ENCODE measurements around the gene RAB11A. TPM values are rescaled to one million over a fixed set of nuclear protein-coding genes. Genes with fewer than 3 reads are reported as not detected.

Gene RAB11A
- total and polyA plus RNA-seq, 9 of the 15 experiments (the other 6 are each of a cell fraction or from before 2014, with no cell fraction given): 129 to 369 (median 245) TPM

DNA sequence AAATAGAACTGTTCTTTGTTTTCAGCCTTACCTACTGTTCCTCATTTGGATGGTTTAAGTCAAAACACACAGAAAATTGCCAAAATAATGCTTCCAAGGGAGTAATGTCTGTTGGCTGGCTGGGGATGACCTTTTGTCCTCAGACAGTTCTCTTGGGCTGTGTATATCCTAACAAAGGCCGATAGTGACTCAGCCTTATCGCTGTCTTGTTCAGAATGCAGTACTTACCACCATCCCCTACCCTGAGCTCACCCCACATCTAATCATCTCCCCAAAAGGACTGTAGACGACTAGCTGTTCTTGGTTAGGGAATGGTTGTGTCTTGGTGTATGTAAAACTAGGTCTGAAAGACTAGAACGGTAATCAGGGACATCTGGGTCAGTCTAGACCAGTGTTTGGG lies 35.0 kb downstream of the RAB11A start (continued):
- TF ChIP-seq SAFB (IDR thresholded peaks at IDR 0.05; ENCODE audit: borderline replicate concordance, low read depth, low read length): no peak
- peak; percentile 69; the same call in 1 of the 2 replicates for TF ChIP-seq MAFG (tag; conservative IDR thresholded peaks at IDR 0.05)
- TF ChIP-seq, protein P1, sequence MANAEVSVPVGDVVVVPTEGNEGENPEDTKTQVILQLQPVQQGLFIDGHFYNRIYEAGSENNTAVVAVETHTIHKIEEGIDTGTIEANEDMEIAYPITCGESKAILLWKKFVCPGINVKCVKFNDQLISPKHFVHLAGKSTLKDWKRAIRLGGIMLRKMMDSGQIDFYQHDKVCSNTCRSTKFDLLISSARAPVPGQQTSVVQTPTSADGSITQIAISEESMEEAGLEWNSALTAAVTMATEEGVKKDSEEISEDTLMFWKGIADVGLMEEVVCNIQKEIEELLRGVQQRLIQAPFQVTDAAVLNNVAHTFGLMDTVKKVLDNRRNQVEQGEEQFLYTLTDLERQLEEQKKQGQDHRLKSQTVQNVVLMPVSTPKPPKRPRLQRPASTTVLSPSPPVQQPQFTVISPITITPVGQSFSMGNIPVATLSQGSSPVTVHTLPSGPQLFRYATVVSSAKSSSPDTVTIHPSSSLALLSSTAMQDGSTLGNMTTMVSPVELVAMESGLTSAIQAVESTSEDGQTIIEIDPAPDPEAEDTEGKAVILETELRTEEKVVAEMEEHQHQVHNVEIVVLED (CRISPR knock-in tag; IDR thresholded peaks at IDR 0.05): no peak
- TF ChIP-seq, protein P2, sequence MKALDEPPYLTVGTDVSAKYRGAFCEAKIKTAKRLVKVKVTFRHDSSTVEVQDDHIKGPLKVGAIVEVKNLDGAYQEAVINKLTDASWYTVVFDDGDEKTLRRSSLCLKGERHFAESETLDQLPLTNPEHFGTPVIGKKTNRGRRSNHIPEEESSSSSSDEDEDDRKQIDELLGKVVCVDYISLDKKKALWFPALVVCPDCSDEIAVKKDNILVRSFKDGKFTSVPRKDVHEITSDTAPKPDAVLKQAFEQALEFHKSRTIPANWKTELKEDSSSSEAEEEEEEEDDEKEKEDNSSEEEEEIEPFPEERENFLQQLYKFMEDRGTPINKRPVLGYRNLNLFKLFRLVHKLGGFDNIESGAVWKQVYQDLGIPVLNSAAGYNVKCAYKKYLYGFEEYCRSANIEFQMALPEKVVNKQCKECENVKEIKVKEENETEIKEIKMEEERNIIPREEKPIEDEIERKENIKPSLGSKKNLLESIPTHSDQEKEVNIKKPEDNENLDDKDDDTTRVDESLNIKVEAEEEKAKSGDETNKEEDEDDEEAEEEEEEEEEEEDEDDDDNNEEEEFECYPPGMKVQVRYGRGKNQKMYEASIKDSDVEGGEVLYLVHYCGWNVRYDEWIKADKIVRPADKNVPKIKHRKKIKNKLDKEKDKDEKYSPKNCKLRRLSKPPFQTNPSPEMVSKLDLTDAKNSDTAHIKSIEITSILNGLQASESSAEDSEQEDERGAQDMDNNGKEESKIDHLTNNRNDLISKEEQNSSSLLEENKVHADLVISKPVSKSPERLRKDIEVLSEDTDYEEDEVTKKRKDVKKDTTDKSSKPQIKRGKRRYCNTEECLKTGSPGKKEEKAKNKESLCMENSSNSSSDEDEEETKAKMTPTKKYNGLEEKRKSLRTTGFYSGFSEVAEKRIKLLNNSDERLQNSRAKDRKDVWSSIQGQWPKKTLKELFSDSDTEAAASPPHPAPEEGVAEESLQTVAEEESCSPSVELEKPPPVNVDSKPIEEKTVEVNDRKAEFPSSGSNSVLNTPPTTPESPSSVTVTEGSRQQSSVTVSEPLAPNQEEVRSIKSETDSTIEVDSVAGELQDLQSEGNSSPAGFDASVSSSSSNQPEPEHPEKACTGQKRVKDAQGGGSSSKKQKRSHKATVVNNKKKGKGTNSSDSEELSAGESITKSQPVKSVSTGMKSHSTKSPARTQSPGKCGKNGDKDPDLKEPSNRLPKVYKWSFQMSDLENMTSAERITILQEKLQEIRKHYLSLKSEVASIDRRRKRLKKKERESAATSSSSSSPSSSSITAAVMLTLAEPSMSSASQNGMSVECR (CRISPR knock-in tag; IDR thresholded peaks at IDR 0.05): no peak
- no peak for TF ChIP-seq TEAD4 (IDR thresholded peaks at IDR 0.05; ENCODE audit: low read length)
- TF ChIP-seq TEAD4 (CRISPR knock-in tag; IDR thresholded peaks at IDR 0.05; ENCODE audit: borderline replicate concordance): no peak
- TF ChIP-seq SMARCA4 (IDR thresholded peaks at IDR 0.05): peak; percentile 44; the same call in 1 of the 2 replicates
- peak in 1 of 2 experiments; percentile 40; a peak in 2 of 4 replicates for TF ChIP-seq KDM1A (IDR thresholded peaks at IDR 0.05)
- TF ChIP-seq MAFF (IDR thresholded peaks at IDR 0.05; ENCODE audit: low read length): peak; percentile 42; the same call in 1 of the 2 replicates
- TF ChIP-seq, protein P3, sequence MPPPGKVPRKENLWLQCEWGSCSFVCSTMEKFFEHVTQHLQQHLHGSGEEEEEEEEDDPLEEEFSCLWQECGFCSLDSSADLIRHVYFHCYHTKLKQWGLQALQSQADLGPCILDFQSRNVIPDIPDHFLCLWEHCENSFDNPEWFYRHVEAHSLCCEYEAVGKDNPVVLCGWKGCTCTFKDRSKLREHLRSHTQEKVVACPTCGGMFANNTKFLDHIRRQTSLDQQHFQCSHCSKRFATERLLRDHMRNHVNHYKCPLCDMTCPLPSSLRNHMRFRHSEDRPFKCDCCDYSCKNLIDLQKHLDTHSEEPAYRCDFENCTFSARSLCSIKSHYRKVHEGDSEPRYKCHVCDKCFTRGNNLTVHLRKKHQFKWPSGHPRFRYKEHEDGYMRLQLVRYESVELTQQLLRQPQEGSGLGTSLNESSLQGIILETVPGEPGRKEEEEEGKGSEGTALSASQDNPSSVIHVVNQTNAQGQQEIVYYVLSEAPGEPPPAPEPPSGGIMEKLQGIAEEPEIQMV (tag; conservative IDR thresholded peaks at IDR 0.05; ENCODE audit: low read depth): no peak
- no peak for TF ChIP-seq SMC3 (conservative IDR thresholded peaks at IDR 0.05; ENCODE audit: insufficient read depth, low read depth, low read length)
- TF ChIP-seq POLR2G (IDR thresholded peaks at IDR 0.05; ENCODE audit: low read depth, low read length): no peak
- TF ChIP-seq, protein P4, sequence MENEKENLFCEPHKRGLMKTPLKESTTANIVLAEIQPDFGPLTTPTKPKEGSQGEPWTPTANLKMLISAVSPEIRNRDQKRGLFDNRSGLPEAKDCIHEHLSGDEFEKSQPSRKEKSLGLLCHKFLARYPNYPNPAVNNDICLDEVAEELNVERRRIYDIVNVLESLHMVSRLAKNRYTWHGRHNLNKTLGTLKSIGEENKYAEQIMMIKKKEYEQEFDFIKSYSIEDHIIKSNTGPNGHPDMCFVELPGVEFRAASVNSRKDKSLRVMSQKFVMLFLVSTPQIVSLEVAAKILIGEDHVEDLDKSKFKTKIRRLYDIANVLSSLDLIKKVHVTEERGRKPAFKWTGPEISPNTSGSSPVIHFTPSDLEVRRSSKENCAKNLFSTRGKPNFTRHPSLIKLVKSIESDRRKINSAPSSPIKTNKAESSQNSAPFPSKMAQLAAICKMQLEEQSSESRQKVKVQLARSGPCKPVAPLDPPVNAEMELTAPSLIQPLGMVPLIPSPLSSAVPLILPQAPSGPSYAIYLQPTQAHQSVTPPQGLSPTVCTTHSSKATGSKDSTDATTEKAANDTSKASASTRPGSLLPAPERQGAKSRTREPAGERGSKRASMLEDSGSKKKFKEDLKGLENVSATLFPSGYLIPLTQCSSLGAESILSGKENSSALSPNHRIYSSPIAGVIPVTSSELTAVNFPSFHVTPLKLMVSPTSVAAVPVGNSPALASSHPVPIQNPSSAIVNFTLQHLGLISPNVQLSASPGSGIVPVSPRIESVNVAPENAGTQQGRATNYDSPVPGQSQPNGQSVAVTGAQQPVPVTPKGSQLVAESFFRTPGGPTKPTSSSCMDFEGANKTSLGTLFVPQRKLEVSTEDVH (IDR thresholded peaks at IDR 0.05; ENCODE audit: low read depth, partially characterized antibody): no peak
- no peak for TF ChIP-seq MXI1 (IDR thresholded peaks at IDR 0.05; ENCODE audit: low read depth, low read length)
- TF ChIP-seq ZNF140 (CRISPR knock-in tag; IDR thresholded peaks at IDR 0.05): no peak
- no peak for TF ChIP-seq TARDBP (IDR thresholded peaks at IDR 0.05)
- TF ChIP-seq CBX1 (IDR thresholded peaks at IDR 0.05; ENCODE audit: low read depth): no peak
- TF ChIP-seq NCOA1 (IDR thresholded peaks at IDR 0.05; ENCODE audit: low read depth): no peak

Data from K562 (cell line).